DOHH2 (cell line): ENCODE results near the gene SLC38A3.

ENCODE experiments used
- H3F3A ChIP-seq: fragments of 200-600 bp; sonication (generic), shearing (Covaris generic); 2 replicates; pipeline ENCODE4 v1.6.0; 2016; ENCODE audit warnings: antibody characterized with exemption, mild to moderate bottlenecking; ENCODE audit not compliant: control insufficient read depth, insufficient read depth
- H3K27ac ChIP-seq: fragments of 200-600 bp; sonication (generic); 2 replicates; pipeline ENCODE4 v1.5.1; 2014; ENCODE audit warnings: low read depth, mild to moderate bottlenecking, low read length, moderate library complexity
- H3K27me3 ChIP-seq: fragments of 200-600 bp; sonication (generic); 2 replicates; pipeline ENCODE4 v1.6.1; 2014; ENCODE audit warnings: mild to moderate bottlenecking, low read length, mixed read lengths; ENCODE audit not compliant: control insufficient read depth
- H3K36me3 ChIP-seq: fragments of 200-600 bp; sonication (generic); 2 replicates; pipeline ENCODE4 v1.6.1; 2014; ENCODE audit warnings: mild to moderate bottlenecking, low read length, moderate library complexity, mixed read lengths; ENCODE audit not compliant: control insufficient read depth
- H3K4me1 ChIP-seq: fragments of 200-600 bp; sonication (generic); 2 replicates; pipeline ENCODE4 v1.6.1; 2014; ENCODE audit warnings: mild to moderate bottlenecking, low read length, mixed read lengths; ENCODE audit not compliant: control insufficient read depth
- H3K4me2 ChIP-seq: fragments of 200-600 bp; sonication (generic); 2 replicates; pipeline ENCODE4 v1.6.0; 2014; ENCODE audit warnings: mild to moderate bottlenecking, low read length, moderate library complexity
- H3K4me3 ChIP-seq: fragments of 200-600 bp; sonication (generic); 2 replicates; pipeline ENCODE4 v1.5.1; 2014; ENCODE audit warnings: mild to moderate bottlenecking, low read length, mixed read lengths
- H3K79me2 ChIP-seq: fragments of 200-600 bp; sonication (generic); 2 replicates; pipeline ENCODE4 v1.6.1; 2014; ENCODE audit warnings: mild to moderate bottlenecking, low read length, mixed read lengths; ENCODE audit not compliant: control insufficient read depth
- H3K9me2 ChIP-seq: fragments of 200-600 bp; sonication (generic); replicated peaks from 2 replicates; pipeline ENCODE4 v1.6.1; 2014; ENCODE audit warnings: mild to moderate bottlenecking, low read length, mixed read lengths; ENCODE audit not compliant: control insufficient read depth
- H3K9me3 ChIP-seq: fragments of 200-600 bp; sonication (generic); 2 replicates; pipeline ENCODE4 v1.6.1; 2014; ENCODE audit warnings: antibody characterized with exemption, low read length, mixed read lengths; ENCODE audit not compliant: control insufficient read depth, insufficient read depth
- H4K20me1 ChIP-seq: fragments of 200-600 bp; sonication (generic); 2 replicates; pipeline ENCODE4 v1.6.0; 2014; ENCODE audit warnings: low read depth, mild to moderate bottlenecking, antibody characterized with exemption, low read length, moderate library complexity; ENCODE audit not compliant: control insufficient read depth, insufficient read depth
- EZH2phosphoT487 ChIP-seq: fragments of 200-600 bp; sonication (generic); IDR thresholded peaks from 2 replicates; pipeline ENCODE4 v1.6.1; 2017; ENCODE audit warnings: borderline replicate concordance, mild to moderate bottlenecking, antibody characterized with exemption, low read length, moderate library complexity, mixed read lengths
- TF ChIP-seq, protein P1 (sequence below): fragments of 200-600 bp; sonication (generic); IDR thresholded peaks from one replicate; pipeline ENCODE4 v1.5.1; 2014; ENCODE audit warnings: antibody characterized with exemption, mild to moderate bottlenecking, low read depth, low read length; ENCODE audit not compliant: poor library complexity, severe bottlenecking

Gene SLC38A3

GRCh38 chr3:50265571-50265970 is 60.5 kb downstream of the SLC38A3 start:
- H3K4me2 ChIP-seq, result no peak overlapping the region
- TF ChIP-seq EZH2phosphoT487, result no peak
- TF ChIP-seq, protein P1, sequence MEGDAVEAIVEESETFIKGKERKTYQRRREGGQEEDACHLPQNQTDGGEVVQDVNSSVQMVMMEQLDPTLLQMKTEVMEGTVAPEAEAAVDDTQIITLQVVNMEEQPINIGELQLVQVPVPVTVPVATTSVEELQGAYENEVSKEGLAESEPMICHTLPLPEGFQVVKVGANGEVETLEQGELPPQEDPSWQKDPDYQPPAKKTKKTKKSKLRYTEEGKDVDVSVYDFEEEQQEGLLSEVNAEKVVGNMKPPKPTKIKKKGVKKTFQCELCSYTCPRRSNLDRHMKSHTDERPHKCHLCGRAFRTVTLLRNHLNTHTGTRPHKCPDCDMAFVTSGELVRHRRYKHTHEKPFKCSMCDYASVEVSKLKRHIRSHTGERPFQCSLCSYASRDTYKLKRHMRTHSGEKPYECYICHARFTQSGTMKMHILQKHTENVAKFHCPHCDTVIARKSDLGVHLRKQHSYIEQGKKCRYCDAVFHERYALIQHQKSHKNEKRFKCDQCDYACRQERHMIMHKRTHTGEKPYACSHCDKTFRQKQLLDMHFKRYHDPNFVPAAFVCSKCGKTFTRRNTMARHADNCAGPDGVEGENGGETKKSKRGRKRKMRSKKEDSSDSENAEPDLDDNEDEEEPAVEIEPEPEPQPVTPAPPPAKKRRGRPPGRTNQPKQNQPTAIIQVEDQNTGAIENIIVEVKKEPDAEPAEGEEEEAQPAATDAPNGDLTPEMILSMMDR, result no peak
- peaks cover 32% of the 10 kb centered on the region for H3K27me3 ChIP-seq
- no peak overlapping the region for H3K27ac ChIP-seq
- H3K9me3 ChIP-seq, result no peaks in the 10 kb centered on the region
- no peaks in the 10 kb centered on the region for H3K79me2 ChIP-seq
- no peaks in the 10 kb centered on the region for H3K9me2 ChIP-seq
- H3K4me3 ChIP-seq, result no peak overlapping the region
- no peaks in the 10 kb centered on the region for H3F3A ChIP-seq
- H4K20me1 ChIP-seq, result no peaks in the 10 kb centered on the region
- H3K36me3 ChIP-seq, result no peaks in the 10 kb centered on the region
- no peaks in the 10 kb centered on the region for H3K4me1 ChIP-seq

DNA sequence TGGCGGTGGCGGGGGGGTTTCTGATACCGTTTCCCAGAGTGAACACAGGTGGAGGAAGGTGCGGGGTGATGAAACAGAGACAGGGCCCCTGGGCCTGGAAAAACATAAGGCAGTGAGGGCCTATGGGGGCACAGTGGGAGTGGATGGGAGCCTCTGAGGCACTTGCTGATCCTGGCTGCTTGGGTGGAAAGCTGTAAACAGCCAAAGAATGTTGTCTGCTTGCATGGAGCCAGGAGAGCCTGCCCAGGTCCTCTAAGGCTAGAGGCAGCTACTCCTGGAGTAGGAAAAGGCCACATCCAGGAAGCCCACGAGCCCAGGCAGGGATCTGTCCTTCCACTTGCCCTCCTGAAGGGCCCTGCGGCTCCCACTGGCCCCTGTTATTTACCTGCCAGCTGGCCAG is 60.9 kb downstream of the SLC38A3 start:
- TF ChIP-seq, protein P1, result no peak
- no peak for TF ChIP-seq EZH2phosphoT487
- Histone ChIP-seq H3K9me2 (no peaks in the 10 kb centered on the region), H3K27ac (no peak overlapping the region), H3K36me3 (no peaks in the 10 kb centered on the region), H3K27me3 (peaks cover 32% of the 10 kb centered on the region), H3K4me1 (no peaks in the 10 kb centered on the region), H3K4me3 (no peak overlapping the region), H3K4me2 (no peak overlapping the region), H3F3A (no peaks in the 10 kb centered on the region), H4K20me1 (no peaks in the 10 kb centered on the region), H3K9me3 (no peaks in the 10 kb centered on the region), H3K79me2 (no peaks in the 10 kb centered on the region)

- Histone ChIP-seq H3K4me1 (no peaks in the 10 kb centered on the region), H4K20me1 (no peaks in the 10 kb centered on the region)
Measured at GRCh38 chr3:50266836-50267235, 61.8 kb downstream of the SLC38A3 start.

More at GRCh38 chr3:50266836-50267235, 61.8 kb downstream of the SLC38A3 start:
- peaks cover 35% of the 10 kb centered on the region for H3K27me3 ChIP-seq
- no peak overlapping the region for H3K4me3 ChIP-seq
- H3F3A ChIP-seq, result no peaks in the 10 kb centered on the region
- no peak overlapping the region for H3K27ac ChIP-seq
- H3K9me2 ChIP-seq, result no peaks in the 10 kb centered on the region
- no peak overlapping the region for H3K4me2 ChIP-seq
- H3K9me3 ChIP-seq, result no peaks in the 10 kb centered on the region
- no peak for TF ChIP-seq EZH2phosphoT487
- TF ChIP-seq, protein P1, result no peak
- no peaks in the 10 kb centered on the region for H3K79me2 ChIP-seq
- no peaks in the 10 kb centered on the region for H3K36me3 ChIP-seq
